ENCODE data around the gene DTHD1.

The DTHD1 gene

GRCh38 chr4:36310216-36310615, 28.8 kb downstream of the DTHD1 start:
- TF ChIP-seq REST (IDR thresholded peaks at IDR 0.05; ENCODE audit: insufficient read depth in 1 of 2, low read depth in 2 of 2, low read length in 2 of 2) (no peak), SIN3A (IDR thresholded peaks at IDR 0.05; ENCODE audit: borderline replicate concordance, insufficient read depth, low read length) (no peak), TAF1 (IDR thresholded peaks at IDR 0.05; ENCODE audit: borderline replicate concordance, insufficient read depth, low read length) (no peak), FOXP2 (optimal IDR thresholded peaks at IDR 0.05; ENCODE audit: borderline replicate concordance, extremely low read depth, extremely low read length, insufficient read depth) (no peak), POLR2AphosphoS5 (IDR thresholded peaks at IDR 0.05; ENCODE audit: low read depth, low read length) (no peak)

GRCh38 chr4:36310793-36311192, 29.4 kb downstream of the DTHD1 start:
- no peak for TF ChIP-seq POLR2AphosphoS5 (IDR thresholded peaks at IDR 0.05; ENCODE audit: low read depth, low read length)
- TF ChIP-seq REST (IDR thresholded peaks at IDR 0.05; ENCODE audit: insufficient read depth in 1 of 2, low read depth in 2 of 2, low read length in 2 of 2), result no peak
- TF ChIP-seq SIN3A (IDR thresholded peaks at IDR 0.05; ENCODE audit: borderline replicate concordance, insufficient read depth, low read length), result no peak
- TF ChIP-seq FOXP2 (optimal IDR thresholded peaks at IDR 0.05; ENCODE audit: borderline replicate concordance, extremely low read depth, extremely low read length, insufficient read depth), result no peak
- TF ChIP-seq TAF1 (IDR thresholded peaks at IDR 0.05; ENCODE audit: borderline replicate concordance, insufficient read depth, low read length), result no peak

- TF ChIP-seq SIN3A (IDR thresholded peaks at IDR 0.05; ENCODE audit: borderline replicate concordance, insufficient read depth, low read length), result no peak
- no peak for TF ChIP-seq POLR2AphosphoS5 (IDR thresholded peaks at IDR 0.05; ENCODE audit: low read depth, low read length)
- TF ChIP-seq FOXP2 (optimal IDR thresholded peaks at IDR 0.05; ENCODE audit: borderline replicate concordance, extremely low read depth, extremely low read length, insufficient read depth), result no peak
- no peak for TF ChIP-seq TAF1 (IDR thresholded peaks at IDR 0.05; ENCODE audit: borderline replicate concordance, insufficient read depth, low read length)
- no peak for TF ChIP-seq REST (IDR thresholded peaks at IDR 0.05; ENCODE audit: insufficient read depth in 1 of 2, low read depth in 2 of 2, low read length in 2 of 2)
These were observed 31.1 kb downstream of the DTHD1 start for GRCh38 chr4:36312511-36312910.

- TF ChIP-seq SIN3A (IDR thresholded peaks at IDR 0.05; ENCODE audit: borderline replicate concordance, insufficient read depth, low read length) (no peak), FOXP2 (optimal IDR thresholded peaks at IDR 0.05; ENCODE audit: borderline replicate concordance, extremely low read depth, extremely low read length, insufficient read depth) (no peak), REST (IDR thresholded peaks at IDR 0.05; ENCODE audit: insufficient read depth in 1 of 2, low read depth in 2 of 2, low read length in 2 of 2) (no peak), TAF1 (IDR thresholded peaks at IDR 0.05; ENCODE audit: borderline replicate concordance, insufficient read depth, low read length) (no peak), POLR2AphosphoS5 (IDR thresholded peaks at IDR 0.05; ENCODE audit: low read depth, low read length) (no peak)
These were observed 31.9 kb downstream of the DTHD1 start for GRCh38 chr4:36313301-36313700.

GRCh38 chr4:36313703-36314102, 32.3 kb downstream of the DTHD1 start:
- no peak for TF ChIP-seq POLR2AphosphoS5 (IDR thresholded peaks at IDR 0.05; ENCODE audit: low read depth, low read length)
- no peak for TF ChIP-seq FOXP2 (optimal IDR thresholded peaks at IDR 0.05; ENCODE audit: borderline replicate concordance, extremely low read depth, extremely low read length, insufficient read depth)
- TF ChIP-seq TAF1 (IDR thresholded peaks at IDR 0.05; ENCODE audit: borderline replicate concordance, insufficient read depth, low read length), result no peak
- TF ChIP-seq REST (IDR thresholded peaks at IDR 0.05; ENCODE audit: insufficient read depth in 1 of 2, low read depth in 2 of 2, low read length in 2 of 2), result no peak
- no peak for TF ChIP-seq SIN3A (IDR thresholded peaks at IDR 0.05; ENCODE audit: borderline replicate concordance, insufficient read depth, low read length)

All from PFSK-1 (cell line).